IMR-90 (cell line): Measurements from ENCODE around the gene MINK1. TPM values are rescaled to one million over a fixed set of nuclear protein-coding genes. Genes with fewer than 3 reads are reported as not detected.

Source experiments
- ATAC-seq: fragments of 200-7000 bp; cut with Tn5 transposase; 2 replicates; pipeline ENCODE4 v1.9.1; 2020; ENCODE audit warnings: low read depth, mild to moderate bottlenecking, moderate library complexity
- BruUV-seq: library from RNA; stranded (reverse); fragments of 400-500 nt; replicated peaks from 2 replicates; lab custom pipeline; 2021; lab: Mats Ljungman, UMichigan
- CTCF ChIA-PET: fragments of 300-600 bp; formaldehyde crosslinking; extraction: SDS; loops from one replicate; lab custom pipeline; 2021; ENCODE audit warnings: antibody characterized with exemption; lab: Yijun Ruan, JAX
- POLR2A ChIA-PET: fragments of 300-600 bp; sonication (Branson Sonifier 250); formaldehyde crosslinking; loops from one replicate; lab custom pipeline; 2022; ENCODE audit warnings: antibody characterized with exemption; ENCODE audit not compliant: unreplicated experiment; lab: Charles Lee
- DNase-seq: peaks from one replicate; pipeline ENCODE4 v3.0.0; 2013
- H2AFZ ChIP-seq: replicated peaks from 2 replicates; pipeline ENCODE3; 2013; ENCODE audit warnings: low read length, mild to moderate bottlenecking; ENCODE audit not compliant: poor library complexity
- H2AK5ac ChIP-seq: 2 replicates; pipeline ENCODE4 v1.6.1; 2013; ENCODE audit warnings: low read depth, low read length, inconsistent platforms
- H2AK9ac ChIP-seq: replicated peaks from 2 replicates; pipeline ENCODE3; 2013; ENCODE audit warnings: mild to moderate bottlenecking, low read depth, low read length, moderate library complexity; ENCODE audit not compliant: poor library complexity
- H2BK120ac ChIP-seq: 2 replicates; pipeline ENCODE4 v1.6.1; 2013; ENCODE audit warnings: low read depth, low read length, inconsistent platforms
- H2BK15ac ChIP-seq: 3 replicates; pipeline ENCODE4 v1.6.1; 2013; ENCODE audit warnings: low read depth, low read length, inconsistent platforms
- H2BK20ac ChIP-seq: 2 replicates; pipeline ENCODE4 v1.6.1; 2013; ENCODE audit warnings: low read depth, mild to moderate bottlenecking, inconsistent platforms, low read length, moderate library complexity
- H2BK5ac ChIP-seq: 2 replicates; pipeline ENCODE4 v1.6.1; 2013; ENCODE audit warnings: mild to moderate bottlenecking, low read depth, low read length, inconsistent platforms; ENCODE audit not compliant: poor library complexity, severe bottlenecking
- H3K14ac ChIP-seq: replicated peaks from 2 replicates; pipeline ENCODE4 v1.6.1; 2013; ENCODE audit warnings: low read depth, low read length, inconsistent platforms
- H3K18ac ChIP-seq: 2 replicates; pipeline ENCODE4 v1.6.1; 2013; ENCODE audit warnings: low read depth, low read length, control low read depth
- H3K23ac ChIP-seq: 2 replicates; pipeline ENCODE4 v1.6.1; 2013; ENCODE audit warnings: low read depth, low read length, inconsistent platforms
- H3K27ac ChIP-seq: 2 replicates; pipeline ENCODE4 v1.5.1; 2013; ENCODE audit warnings: mild to moderate bottlenecking, control low read depth, low read length; ENCODE audit not compliant: insufficient read depth
- H3K27me3 ChIP-seq: 2 replicates; pipeline ENCODE4 v1.6.1; 2013; ENCODE audit warnings: low read length; ENCODE audit not compliant: control insufficient read depth, insufficient read depth
- H3K36me3 ChIP-seq: 2 replicates; pipeline ENCODE4 v1.6.1; 2013; ENCODE audit warnings: low read length, mixed read lengths; ENCODE audit not compliant: control insufficient read depth, insufficient read depth
- H3K4ac ChIP-seq: 2 replicates; pipeline ENCODE4 v1.6.1; 2013; ENCODE audit warnings: low read depth, low read length, inconsistent platforms
- H3K4me1 ChIP-seq: 2 replicates; pipeline ENCODE4 v1.6.1; 2013; ENCODE audit warnings: low read length, mixed read lengths; ENCODE audit not compliant: control insufficient read depth, insufficient read depth
- H3K4me2 ChIP-seq: 2 replicates; pipeline ENCODE4 v1.6.1; 2013; ENCODE audit warnings: low read depth, mild to moderate bottlenecking, control low read depth, low read length, moderate library complexity
- H3K4me3 ChIP-seq: 2 replicates; pipeline ENCODE4 v1.5.1; 2013; ENCODE audit warnings: low read depth, mild to moderate bottlenecking, control low read depth, low read length, moderate library complexity; ENCODE audit not compliant: insufficient read depth
- H3K56ac ChIP-seq: 2 replicates; pipeline ENCODE4 v1.6.1; 2013; ENCODE audit warnings: low read length, inconsistent platforms; ENCODE audit not compliant: insufficient read depth; ENCODE audit errors: extremely low read depth
- H3K79me1 ChIP-seq, 2 experiments: 2 replicates each; pipeline ENCODE4 v1.6.1; 2013; ENCODE audit warnings: low read length in 2 of 2, inconsistent platforms in 1 of 2, low read depth in 1 of 2
- H3K9ac ChIP-seq: 2 replicates; pipeline ENCODE4 v1.6.1; 2013; ENCODE audit warnings: low read depth, low read length, control low read depth
- H3K9me1 ChIP-seq: 2 replicates; pipeline ENCODE4 v1.6.1; 2013; ENCODE audit warnings: low read length, inconsistent platforms; ENCODE audit not compliant: insufficient read depth
- H3K9me3 ChIP-seq: 2 replicates; pipeline ENCODE4 v1.6.1; 2013; ENCODE audit warnings: low read length; ENCODE audit not compliant: control insufficient read depth, insufficient read depth
- H4K20me1 ChIP-seq: 2 replicates; pipeline ENCODE4 v1.6.1; 2013; ENCODE audit warnings: low read length, inconsistent platforms; ENCODE audit not compliant: insufficient read depth
- H4K5ac ChIP-seq: 2 replicates; pipeline ENCODE4 v1.6.1; 2013; ENCODE audit warnings: mild to moderate bottlenecking, low read depth, low read length, control low read depth
- H4K8ac ChIP-seq, 2 experiments: 2 replicates each; pipeline ENCODE4 v1.6.1; 2013; ENCODE audit warnings: low read depth in 2 of 2, low read length in 2 of 2, control low read depth in 1 of 2, inconsistent platforms in 1 of 2
- H4K91ac ChIP-seq: 2 replicates; pipeline ENCODE4 v1.6.1; 2013; ENCODE audit warnings: low read depth, low read length, inconsistent platforms; ENCODE audit not compliant: insufficient read depth
- BHLHE40 ChIP-seq: fragments of 150-350 bp; IDR thresholded peaks from 2 replicates; pipeline ENCODE4 v1.6.1; 2016; ENCODE audit warnings: mild to moderate bottlenecking, low read depth, low read length
- CEBPB ChIP-seq: IDR thresholded peaks from 2 replicates; pipeline ENCODE4 v1.6.1; 2012; ENCODE audit warnings: low read depth, low read length, improper control_type of control experiment
- CHD1 ChIP-seq: IDR thresholded peaks from 2 replicates; pipeline ENCODE4 v1.6.1; 2012; ENCODE audit warnings: low read depth, low read length, improper control_type of control experiment
- FOS ChIP-seq: fragments of 150-350 bp; IDR thresholded peaks from 2 replicates; pipeline ENCODE4 v1.6.1; 2016; ENCODE audit warnings: low read depth, low read length
- MAFK ChIP-seq: IDR thresholded peaks from 2 replicates; pipeline ENCODE4 v1.6.1; 2012; ENCODE audit warnings: low read depth, low read length, improper control_type of control experiment
- MAZ ChIP-seq: IDR thresholded peaks from 2 replicates; pipeline ENCODE4 v1.6.1; 2012; ENCODE audit warnings: low read depth, mild to moderate bottlenecking, low read length, improper control_type of control experiment, moderate library complexity, borderline replicate concordance
- MXI1 ChIP-seq: IDR thresholded peaks from 2 replicates; pipeline ENCODE4 v1.6.1; 2012; ENCODE audit warnings: low read depth, mild to moderate bottlenecking, low read length, moderate library complexity, borderline replicate concordance
- NFE2L2 ChIP-seq: fragments of 150-350 bp; IDR thresholded peaks from 2 replicates; pipeline ENCODE4 v1.6.1; 2016; ENCODE audit warnings: low read depth, mild to moderate bottlenecking, low read length
- POLR2A ChIP-seq: IDR thresholded peaks from 2 replicates; pipeline ENCODE4 v1.6.1; 2012; ENCODE audit warnings: mild to moderate bottlenecking, low read depth, low read length
- RAD21 ChIP-seq: IDR thresholded peaks from 2 replicates; pipeline ENCODE4 v1.6.1; 2012; ENCODE audit warnings: low read length, improper control_type of control experiment
- RCOR1 ChIP-seq: IDR thresholded peaks from 2 replicates; pipeline ENCODE4 v1.6.1; 2012; ENCODE audit warnings: mild to moderate bottlenecking, low read length, improper control_type of control experiment; ENCODE audit not compliant: insufficient replicate concordance
- SMC3 ChIP-seq: fragments of 150-350 bp; IDR thresholded peaks from 2 replicates; pipeline ENCODE4 v1.6.1; 2016; ENCODE audit warnings: low read depth, mild to moderate bottlenecking, antibody characterized with exemption, low read length, moderate library complexity
- WGBS, 2 experiments: methylation state at CpG; one replicate each; pipeline versions ENCODE4 v1.1.5 to v1.1.7; 2013; ENCODE audit warnings: missing lambda C conversion rate in 2 of 2; ENCODE audit not compliant: insufficient read length in 1 of 2; ENCODE audit errors: extremely low coverage in 2 of 2; 5-methylcytosine and 5-hydroxymethylcytosine counted together
- dilution Hi-C: fragments of 300-500 bp; cut with HindIII; formaldehyde crosslinking; loops from one replicate; pipeline ENCODE4 v1.14.3; 2018; ENCODE audit warnings: low sequenced_read_pairs; ENCODE audit not compliant: unreplicated experiment
- in situ Hi-C: fragments of 300-500 bp; cut with MboI; formaldehyde crosslinking; loops from 3 replicates; pipeline ENCODE4 v1.14.3; 2019; ENCODE audit warnings: low sequenced_read_pairs, inconsistent platforms, mixed read lengths
- intact Hi-C: fragments of 100-400 bp; cut with micrococcal nuclease; formaldehyde crosslinking; loops from 2 replicates; pipeline ENCODE4 v1.10.0; 2022
- polyA plus RNA-seq, 3 experiments: library from polyadenylated mRNA; depleted of rRNA; stranded (reverse); fragments of >200 nt; gene quantifications; 2 replicates each; pipeline ENCODE4 v1.2.3, GENCODE V29; 2012; ENCODE audit warnings: low replicate concordance in 1 of 3
- total RNA-seq: library from RNA; depleted of rRNA; stranded (reverse); fragments of >200 nt; gene quantifications from 2 replicates; pipeline ENCODE4 v1.2.3, GENCODE V29; 2012
- TF ChIP-seq, protein P1 (sequence below): fragments of 150-350 bp; IDR thresholded peaks from 2 replicates; pipeline ENCODE4 v1.6.1; 2016; ENCODE audit warnings: low read depth, mild to moderate bottlenecking, low read length, moderate library complexity, borderline replicate concordance

Gene MINK1
- total and polyA plus RNA-seq, 2 of the 4 experiments (the other 2 are of a cell fraction), result 12.2 to 40.9 TPM

DNA sequence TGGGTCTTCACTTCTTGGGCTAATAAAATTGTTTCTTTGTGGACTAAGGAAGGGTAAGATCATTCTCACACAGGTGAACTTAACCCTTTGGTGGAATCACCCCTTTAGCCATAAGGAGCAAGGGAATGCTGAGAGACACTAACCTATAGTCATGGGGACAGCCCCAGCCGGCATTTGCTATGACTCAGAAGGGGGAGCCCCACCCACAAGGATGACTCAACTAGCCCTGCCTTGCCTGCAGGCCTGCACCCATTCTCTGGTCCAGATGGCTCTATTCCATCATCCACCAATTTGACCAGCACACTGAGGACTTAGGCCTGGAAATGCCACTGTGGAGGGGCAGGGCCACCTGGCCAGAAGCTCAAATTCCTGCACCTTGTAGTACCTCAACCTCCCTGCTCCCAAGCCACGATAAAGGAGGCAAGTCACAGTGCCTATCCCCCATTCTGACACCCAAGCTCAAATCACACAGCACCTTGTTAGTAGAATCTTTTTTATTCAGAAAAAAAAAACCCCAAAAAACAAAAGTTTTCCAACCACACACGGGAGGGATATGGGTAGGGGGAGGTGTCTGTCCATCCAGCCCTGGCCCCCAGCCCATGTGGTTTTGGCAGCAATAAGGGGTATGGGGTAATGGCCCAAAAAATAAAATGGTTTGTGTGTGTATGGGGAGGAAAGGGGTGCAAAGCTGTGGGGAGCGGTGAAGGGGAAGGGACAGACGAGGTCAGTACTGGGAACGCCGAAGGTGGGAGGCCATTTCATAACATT lies 112.2 kb downstream of the MINK1 start:
- dilution Hi-C loops, result no loop called here
- peaks cover 12 to 47% of the 10 kb centered on the region in 2 experiments; a peak in 3 of 4 replicates for H3K79me1 ChIP-seq
- H3K9me1 ChIP-seq, result peaks cover 9% of the 10 kb centered on the region; the same call in 1 of the 2 replicates
- H3K27me3 ChIP-seq, result no peaks in the 10 kb centered on the region
- H3K23ac ChIP-seq, result peak overlapping the region; percentile 65
- H3K9ac ChIP-seq, result peak overlapping the region; percentile 97
- ChIA-PET POLR2A (interaction anchor here (0.7 to 2.2 kb wide), 3 partner anchors 22 to 52 kb away, joined by 3 to 6 read pairs (median 4); partner anchors contain the start of genes CAMTA2, INCA1 and SPAG7), CTCF (no interaction called here)
- H3K4me3 ChIP-seq, result no peak overlapping the region
- ATAC-seq (peak; percentile 10), DNase-seq (peak; percentile 93)
- TF ChIP-seq BHLHE40 (peak; percentile 57; the same call in 1 of the 2 replicates), SMC3 (no peak), MAFK (no peak), CHD1 (no peak), RAD21 (0 out of 2 replicates have a peak, but pooled peaks have one; percentile 8), MXI1 (peak; percentile 62; the same call in 1 of the 2 replicates), POLR2A (peak; percentile 34), RCOR1 (no peak), FOS (peak; percentile 98), CEBPB (peak; percentile 36; the same call in 1 of the 2 replicates), MAZ (peak; percentile 32; the same call in 1 of the 2 replicates), NFE2L2 (0 out of 2 replicates have a peak, but pooled peaks have one; percentile 19)
- TF ChIP-seq, protein P1, sequence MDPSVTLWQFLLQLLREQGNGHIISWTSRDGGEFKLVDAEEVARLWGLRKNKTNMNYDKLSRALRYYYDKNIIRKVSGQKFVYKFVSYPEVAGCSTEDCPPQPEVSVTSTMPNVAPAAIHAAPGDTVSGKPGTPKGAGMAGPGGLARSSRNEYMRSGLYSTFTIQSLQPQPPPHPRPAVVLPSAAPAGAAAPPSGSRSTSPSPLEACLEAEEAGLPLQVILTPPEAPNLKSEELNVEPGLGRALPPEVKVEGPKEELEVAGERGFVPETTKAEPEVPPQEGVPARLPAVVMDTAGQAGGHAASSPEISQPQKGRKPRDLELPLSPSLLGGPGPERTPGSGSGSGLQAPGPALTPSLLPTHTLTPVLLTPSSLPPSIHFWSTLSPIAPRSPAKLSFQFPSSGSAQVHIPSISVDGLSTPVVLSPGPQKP, result no peak
- no peak overlapping the region; a peak in 1 of 4 replicates for H4K8ac ChIP-seq
- H4K5ac ChIP-seq, result no peak overlapping the region
- H4K20me1 ChIP-seq, result peaks cover 66% of the 10 kb centered on the region
- peak overlapping the region; percentile 46 for H2AK9ac ChIP-seq
- peak overlapping the region; percentile 95; the same call in 1 of the 2 replicates for H3K14ac ChIP-seq
- WGBS, 2 experiments, result 0 to 100% methylated on average over 1 of the region's 7 CpGs
- H2BK20ac ChIP-seq, result no peak overlapping the region
- no peak overlapping the region for H3K18ac ChIP-seq
- peak overlapping the region; percentile 98 for H2BK5ac ChIP-seq
- H3K36me3 ChIP-seq, result peaks cover 41% of the 10 kb centered on the region
- peak overlapping the region; percentile 26; the same call in 1 of the 2 replicates for H3K56ac ChIP-seq
- peak overlapping the region; percentile 74 for H3K4ac ChIP-seq
- peak overlapping the region; percentile 78 for H3K4me2 ChIP-seq
- H3K27ac ChIP-seq, result peak overlapping the region; percentile 96
- no peak overlapping the region for H2BK120ac ChIP-seq
- H4K91ac ChIP-seq, result no peak overlapping the region
- BruUV-seq, result no TSS peak
- H2AFZ ChIP-seq, result no peak overlapping the region
- H3K9me3 ChIP-seq, result no peaks in the 10 kb centered on the region
- in situ Hi-C loops, result no loop called here
- intact Hi-C loops, result no loop called here
- H3K4me1 ChIP-seq, result peaks cover 16% of the 10 kb centered on the region
- H2BK15ac ChIP-seq, result no peak overlapping the region
- H2AK5ac ChIP-seq, result peak overlapping the region; percentile 94
